ENCODE data around the gene TMEM25.

TMEM25 gene

GRCh38 chr11:118537409-118537980 is 6.5 kb downstream of the TMEM25 start:
- TF ChIP-seq CTCF (conservative IDR thresholded peaks at IDR 0.05; ENCODE audit: low read depth, low read length) = no peak
- no peak overlapping the region for H3K4me3 ChIP-seq (ENCODE audit: low read length)
- DNase-seq (ENCODE audit: low read depth) = no peak

GRCh38 chr11:118544010-118544646 is 13.1 kb downstream of the TMEM25 start:
- no peak overlapping the region for H3K4me3 ChIP-seq (ENCODE audit: low read length)
- DNase-seq (ENCODE audit: low read depth) = no peak
- TF ChIP-seq CTCF (conservative IDR thresholded peaks at IDR 0.05; ENCODE audit: low read depth, low read length) = no peak

GRCh38 chr11:118544647-118545010 is 13.6 kb downstream of the TMEM25 start:
- H3K4me3 ChIP-seq (ENCODE audit: low read length) = no peak overlapping the region
- no peak for TF ChIP-seq CTCF (conservative IDR thresholded peaks at IDR 0.05; ENCODE audit: low read depth, low read length)
- DNase-seq (ENCODE audit: low read depth) = no peak

GRCh38 chr11:118545533-118545932 is 14.5 kb downstream of the TMEM25 start:
- no peak overlapping the region for H3K4me3 ChIP-seq (ENCODE audit: low read length)
- no peak for DNase-seq (ENCODE audit: low read depth)
- no peak for TF ChIP-seq CTCF (conservative IDR thresholded peaks at IDR 0.05; ENCODE audit: low read depth, low read length)

GRCh38 chr11:118547132-118547531 is 16.1 kb downstream of the TMEM25 start:
- no peak for DNase-seq (ENCODE audit: low read depth)
- no peak for TF ChIP-seq CTCF (conservative IDR thresholded peaks at IDR 0.05; ENCODE audit: low read depth, low read length)
- H3K4me3 ChIP-seq (ENCODE audit: low read length) = no peak overlapping the region

- TF ChIP-seq CTCF (conservative IDR thresholded peaks at IDR 0.05; ENCODE audit: low read depth, low read length) = no peak
- no peak overlapping the region for H3K4me3 ChIP-seq (ENCODE audit: low read length)
- no peak for DNase-seq (ENCODE audit: low read depth)
These were observed 21.3 kb downstream of the TMEM25 start for GRCh38 chr11:118552341-118552740.

- TF ChIP-seq CTCF (conservative IDR thresholded peaks at IDR 0.05; ENCODE audit: low read depth, low read length) = no peak
- no peak overlapping the region for H3K4me3 ChIP-seq (ENCODE audit: low read length)
- no peak for DNase-seq (ENCODE audit: low read depth)
These were observed 29.8 kb downstream of the TMEM25 start for GRCh38 chr11:118560806-118561205.

Data from retinal pigment epithelial cell (primary cell).